Measurements from ENCODE around the gene EPHA4. TPM values are rescaled to one million over a fixed set of nuclear protein-coding genes. Genes with fewer than 3 reads are reported as not detected.

The EPHA4 gene
- polyA plus RNA-seq, 1 of the 3 experiments (the other 2 are of a cell fraction) = 0.90 TPM

DNA sequence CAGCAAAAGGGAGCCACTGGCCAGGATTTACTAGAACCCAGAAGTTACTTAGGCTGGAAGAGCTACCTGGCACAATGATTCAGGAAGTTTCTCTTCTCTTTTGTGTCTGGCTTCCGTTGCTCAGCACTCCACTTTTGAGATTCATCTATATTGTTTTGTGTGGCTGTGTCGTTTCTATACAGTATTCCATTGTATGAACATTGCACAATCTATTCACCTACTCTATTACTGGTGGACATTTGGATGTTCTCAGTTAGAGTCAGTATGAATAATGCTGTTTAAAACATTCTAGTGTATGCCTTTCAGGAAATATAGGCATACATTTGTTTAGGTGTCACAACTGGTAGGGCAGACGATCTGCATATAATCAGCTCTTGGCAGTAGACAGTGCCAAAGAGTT lies 36.3 kb upstream of the EPHA4 start:
- Histone ChIP-seq H3K4me2 (no peak overlapping the region), H4K20me1 (ENCODE audit: insufficient read depth) (no peaks in the 10 kb centered on the region), H3K79me2 (ENCODE audit: insufficient read depth) (no peaks in the 10 kb centered on the region), H2AFZ (ENCODE audit: low read depth) (no peak overlapping the region), H3K4me1 (ENCODE audit: control insufficient read depth in 1 of 2, insufficient read depth in 2 of 2, low read depth in 1 of 2, low read length in 1 of 2) (no peaks in the 10 kb centered on the region), H3K27ac (ENCODE audit: low read depth in 2 of 2, low read length in 1 of 2) (no peak overlapping the region), H3K27me3 (ENCODE audit: insufficient read depth) (no peaks in the 10 kb centered on the region), H3K36me3 (replicated peaks in 1 of 2; ENCODE audit: control insufficient read depth in 1 of 2, insufficient read depth in 2 of 2, low read length in 1 of 2) (no peaks in the 10 kb centered on the region), H3K9ac (no peak overlapping the region), H3K4me3 (ENCODE audit: low read depth in 2 of 2, low read length in 1 of 2) (no peak overlapping the region), H3F3A (replicated peaks; ENCODE audit: insufficient read depth) (no peaks in the 10 kb centered on the region), H3K9me3 (no peaks in the 10 kb centered on the region), H3K9me2 (no peaks in the 10 kb centered on the region)
- ChIA-PET CTCF (no interaction called here), POLR2A (no interaction called here)
- TF ChIP-seq IRF3 (IDR thresholded peaks at IDR 0.05; ENCODE audit: low read depth, low read length) (no peak), EP300 (IDR thresholded peaks at IDR 0.05; ENCODE audit: borderline replicate concordance in 1 of 2, low read depth in 1 of 2, low read length in 1 of 2) (no peak), NFIC (IDR thresholded peaks at IDR 0.05; ENCODE audit: borderline replicate concordance) (no peak), USF2 (IDR thresholded peaks at IDR 0.05; ENCODE audit: borderline replicate concordance, low read depth, low read length) (no peak), NRF1 (IDR thresholded peaks at IDR 0.05; ENCODE audit: low read depth, low read length) (no peak), MXI1 (IDR thresholded peaks at IDR 0.05; ENCODE audit: low read depth, low read length) (no peak), EZH2phosphoT487 (IDR thresholded peaks at IDR 0.05; ENCODE audit: borderline replicate concordance, low read depth) (no peak), POLR2AphosphoS5 (IDR thresholded peaks at IDR 0.05; ENCODE audit: low read depth, low read length) (no peak), FOXJ3 (CRISPR knock-in tag; IDR thresholded peaks at IDR 0.05) (no peak)
- TF ChIP-seq, protein P1, sequence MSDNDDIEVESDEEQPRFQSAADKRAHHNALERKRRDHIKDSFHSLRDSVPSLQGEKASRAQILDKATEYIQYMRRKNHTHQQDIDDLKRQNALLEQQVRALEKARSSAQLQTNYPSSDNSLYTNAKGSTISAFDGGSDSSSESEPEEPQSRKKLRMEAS (IDR thresholded peaks at IDR 0.05; ENCODE audit: low read depth) = no peak
- WGBS (ENCODE audit: low lambda C conversion rate) = 14% methylated on average over 3 of the region's 3 CpGs
- no peak for DNase-seq

GRCh38 chr2:221606424-221606823 lies 34.3 kb upstream of the EPHA4 start:
- Histone ChIP-seq H3K4me3 (ENCODE audit: low read depth in 2 of 2, low read length in 1 of 2) (no peak overlapping the region), H3K36me3 (replicated peaks in 1 of 2; ENCODE audit: control insufficient read depth in 1 of 2, insufficient read depth in 2 of 2, low read length in 1 of 2) (no peaks in the 10 kb centered on the region), H3K4me1 (ENCODE audit: control insufficient read depth in 1 of 2, insufficient read depth in 2 of 2, low read depth in 1 of 2, low read length in 1 of 2) (no peaks in the 10 kb centered on the region), H3K9me3 (no peaks in the 10 kb centered on the region), H3F3A (replicated peaks; ENCODE audit: insufficient read depth) (no peaks in the 10 kb centered on the region), H3K27me3 (ENCODE audit: insufficient read depth) (no peaks in the 10 kb centered on the region), H3K27ac (ENCODE audit: low read depth in 2 of 2, low read length in 1 of 2) (no peak overlapping the region), H4K20me1 (ENCODE audit: insufficient read depth) (no peaks in the 10 kb centered on the region), H3K9ac (no peak overlapping the region), H3K4me2 (no peak overlapping the region), H3K9me2 (no peaks in the 10 kb centered on the region), H2AFZ (ENCODE audit: low read depth) (no peak overlapping the region), H3K79me2 (ENCODE audit: insufficient read depth) (no peaks in the 10 kb centered on the region)
- DNase-seq = no peak
- CTCF ChIA-PET = interaction anchor here (1.1 kb wide), 1 partner anchor 14 kb away, joined by 3 read pairs; no protein-coding TSS in a partner anchor
- TF ChIP-seq USF1 (IDR thresholded peaks at IDR 0.05; ENCODE audit: borderline replicate concordance, low read depth) = no peak
- no peak for TF ChIP-seq POLR2AphosphoS5 (IDR thresholded peaks at IDR 0.05; ENCODE audit: low read depth, low read length)
- no peak for TF ChIP-seq RXRA (IDR thresholded peaks at IDR 0.05; ENCODE audit: borderline replicate concordance, low read depth)
- TF ChIP-seq PBX3 (IDR thresholded peaks at IDR 0.05) = no peak
- no peak for TF ChIP-seq GABPA (IDR thresholded peaks at IDR 0.05; ENCODE audit: low read depth)
- no peak for TF ChIP-seq RAD21 (IDR thresholded peaks at IDR 0.05; ENCODE audit: low read length)
- no peak for TF ChIP-seq GATA2 (CRISPR knock-in tag; IDR thresholded peaks at IDR 0.05)
- TF ChIP-seq, protein P2, sequence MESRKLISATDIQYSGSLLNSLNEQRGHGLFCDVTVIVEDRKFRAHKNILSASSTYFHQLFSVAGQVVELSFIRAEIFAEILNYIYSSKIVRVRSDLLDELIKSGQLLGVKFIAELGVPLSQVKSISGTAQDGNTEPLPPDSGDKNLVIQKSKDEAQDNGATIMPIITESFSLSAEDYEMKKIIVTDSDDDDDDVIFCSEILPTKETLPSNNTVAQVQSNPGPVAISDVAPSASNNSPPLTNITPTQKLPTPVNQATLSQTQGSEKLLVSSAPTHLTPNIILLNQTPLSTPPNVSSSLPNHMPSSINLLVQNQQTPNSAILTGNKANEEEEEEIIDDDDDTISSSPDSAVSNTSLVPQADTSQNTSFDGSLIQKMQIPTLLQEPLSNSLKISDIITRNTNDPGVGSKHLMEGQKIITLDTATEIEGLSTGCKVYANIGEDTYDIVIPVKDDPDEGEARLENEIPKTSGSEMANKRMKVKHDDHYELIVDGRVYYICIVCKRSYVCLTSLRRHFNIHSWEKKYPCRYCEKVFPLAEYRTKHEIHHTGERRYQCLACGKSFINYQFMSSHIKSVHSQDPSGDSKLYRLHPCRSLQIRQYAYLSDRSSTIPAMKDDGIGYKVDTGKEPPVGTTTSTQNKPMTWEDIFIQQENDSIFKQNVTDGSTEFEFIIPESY (IDR thresholded peaks at IDR 0.05; ENCODE audit: borderline replicate concordance, low read depth) = no peak
- TF ChIP-seq CHD2 (IDR thresholded peaks at IDR 0.05; ENCODE audit: low read length, partially characterized antibody) = no peak
- no peak for TF ChIP-seq SMC3 (IDR thresholded peaks at IDR 0.05; ENCODE audit: low read depth, low read length)
- WGBS (ENCODE audit: low lambda C conversion rate) = 25% methylated on average over 6 of the region's 6 CpGs
- POLR2A ChIA-PET = no interaction called here
